Karpas-422 (cell line): ENCODE results near the gene RPLP1. TPM values are rescaled to one million over a fixed set of nuclear protein-coding genes. Genes with fewer than 3 reads are reported as not detected.

Source experiments
- DNase-seq: peaks from one replicate; pipeline ENCODE4 v3.0.0-alpha.2; 2015
- H2AFZ ChIP-seq: fragments of 200-600 bp; sonication (generic); 2 replicates; pipeline ENCODE4 v1.6.1; 2014; ENCODE audit warnings: antibody characterized with exemption, low read length, mixed read lengths
- H3K27ac ChIP-seq: fragments of 200-600 bp; sonication (generic); 2 replicates; pipeline ENCODE4 v1.5.1; 2014; ENCODE audit warnings: mild to moderate bottlenecking, low read length, moderate library complexity
- H3K27me3 ChIP-seq: fragments of 200-600 bp; sonication (generic); 2 replicates; pipeline ENCODE4 v1.6.1; 2014; ENCODE audit warnings: low read length, mixed read lengths
- H3K36me3 ChIP-seq: fragments of 200-600 bp; sonication (generic); 2 replicates; pipeline ENCODE4 v1.6.1; 2014; ENCODE audit warnings: low read length, mixed read lengths; ENCODE audit not compliant: insufficient read depth
- H3K4me1 ChIP-seq: fragments of 200-600 bp; sonication (generic); 2 replicates; pipeline ENCODE4 v1.6.1; 2014; ENCODE audit warnings: mild to moderate bottlenecking, low read length, mixed read lengths
- H3K4me2 ChIP-seq: fragments of 200-600 bp; sonication (generic); 2 replicates; pipeline ENCODE4 v1.6.1; 2014; ENCODE audit warnings: low read length, low read depth, mild to moderate bottlenecking; ENCODE audit not compliant: poor library complexity, severe bottlenecking
- H3K4me3 ChIP-seq: fragments of 200-600 bp; sonication (generic); 2 replicates; pipeline ENCODE4 v1.5.1; 2014; ENCODE audit warnings: mild to moderate bottlenecking, antibody characterized with exemption, low read length, mixed read lengths
- H3K79me2 ChIP-seq: fragments of 200-600 bp; sonication (generic); 2 replicates; pipeline ENCODE4 v1.6.1; 2014; ENCODE audit warnings: mild to moderate bottlenecking, low read length, mixed read lengths
- H3K9ac ChIP-seq: fragments of 200-600 bp; sonication (generic); 2 replicates; pipeline ENCODE4 v1.6.0; 2014; ENCODE audit warnings: low read length
- H3K9me2 ChIP-seq: fragments of 200-600 bp; sonication (generic), shearing (Covaris generic); replicated peaks from 2 replicates; pipeline ENCODE4 v1.6.0; 2014; ENCODE audit warnings: mild to moderate bottlenecking, low read length, moderate library complexity; ENCODE audit not compliant: insufficient read depth
- H3K9me3 ChIP-seq: fragments of 300-700, 200-600 bp; sonication (generic); 2 replicates; pipeline ENCODE4 v1.6.1; 2014; ENCODE audit warnings: low read length, mixed read lengths
- H4K20me1 ChIP-seq: fragments of 200-600 bp; sonication (generic); 2 replicates; pipeline ENCODE4 v1.6.1; 2014; ENCODE audit warnings: mild to moderate bottlenecking, antibody characterized with exemption, low read length, low read depth; ENCODE audit not compliant: insufficient read depth
- total RNA-seq: library from RNA; depleted of rRNA; stranded (reverse); fragments of >200 nt; shearing (Covaris generic); gene quantifications from 2 replicates; pipeline ENCODE4 v1.2.3, GENCODE V29; 2014; ENCODE audit warnings: low replicate concordance

RPLP1 gene
- total RNA-seq, 1 experiment from 2014 or later, result 282 TPM

- H3K27ac ChIP-seq, result no peak overlapping the region
- no peak overlapping the region for H2AFZ ChIP-seq
- peaks cover 12% of the 10 kb centered on the region for H3K79me2 ChIP-seq
Observed at GRCh38 chr15:69433831-69434230, 18.8 kb upstream of the RPLP1 start.

GRCh38 chr15:69434238-69434637 lies 18.4 kb upstream of the RPLP1 start:
- no peak overlapping the region for H3K4me2 ChIP-seq
- peaks cover 12% of the 10 kb centered on the region; the same call in 1 of the 2 replicates for H3K79me2 ChIP-seq
- H3K9me2 ChIP-seq, result no peaks in the 10 kb centered on the region
- H3K4me1 ChIP-seq, result no peaks in the 10 kb centered on the region
- no peak for DNase-seq
- no peaks in the 10 kb centered on the region for H3K27me3 ChIP-seq
- H3K9me3 ChIP-seq, result no peaks in the 10 kb centered on the region
- H3K36me3 ChIP-seq, result peaks cover 51% of the 10 kb centered on the region; the same call in 1 of the 2 replicates
- H3K27ac ChIP-seq, result no peak overlapping the region
- no peak overlapping the region for H3K9ac ChIP-seq
- H4K20me1 ChIP-seq, result no peaks in the 10 kb centered on the region
- H3K4me3 ChIP-seq, result no peak overlapping the region
- H2AFZ ChIP-seq, result no peak overlapping the region

More at GRCh38 chr15:69433831-69434230, 18.8 kb upstream of the RPLP1 start:
- Histone ChIP-seq H3K4me3 (no peak overlapping the region), H3K4me1 (no peaks in the 10 kb centered on the region), H3K4me2 (no peak overlapping the region), H3K9me3 (no peaks in the 10 kb centered on the region), H3K27me3 (no peaks in the 10 kb centered on the region), H3K9ac (no peak overlapping the region), H4K20me1 (no peaks in the 10 kb centered on the region), H3K9me2 (no peaks in the 10 kb centered on the region), H3K36me3 (peaks cover 53% of the 10 kb centered on the region)
- DNase-seq, result no peak

GRCh38 chr15:69434679-69435078 lies 17.9 kb upstream of the RPLP1 start:
- Histone ChIP-seq H4K20me1 (no peaks in the 10 kb centered on the region), H3K4me2 (no peak overlapping the region), H3K27me3 (no peaks in the 10 kb centered on the region), H3K27ac (no peak overlapping the region), H3K79me2 (peaks cover 12% of the 10 kb centered on the region; the same call in 1 of the 2 replicates), H3K9me2 (no peaks in the 10 kb centered on the region), H3K4me3 (no peak overlapping the region), H2AFZ (no peak overlapping the region), H3K9ac (no peak overlapping the region), H3K36me3 (peaks cover 51% of the 10 kb centered on the region; the same call in 1 of the 2 replicates), H3K4me1 (no peaks in the 10 kb centered on the region), H3K9me3 (no peaks in the 10 kb centered on the region)
- no peak for DNase-seq

GRCh38 chr15:69435985-69436384 lies 16.6 kb upstream of the RPLP1 start:
- no peak for DNase-seq
- Histone ChIP-seq H3K9me2 (no peaks in the 10 kb centered on the region), H3K9ac (no peak overlapping the region), H3K79me2 (0 out of 2 replicates have a peak, but pooled peaks cover 5% of the 10 kb centered on the region), H3K4me3 (no peak overlapping the region), H3K9me3 (no peaks in the 10 kb centered on the region), H3K27ac (no peak overlapping the region), H3K4me2 (no peak overlapping the region), H3K36me3 (peaks cover 54% of the 10 kb centered on the region; the same call in 1 of the 2 replicates), H3K27me3 (no peaks in the 10 kb centered on the region), H2AFZ (no peak overlapping the region), H4K20me1 (no peaks in the 10 kb centered on the region), H3K4me1 (no peaks in the 10 kb centered on the region)

- peaks cover 58% of the 10 kb centered on the region; the same call in 1 of the 2 replicates for H3K36me3 ChIP-seq
- H3K27me3 ChIP-seq, result no peaks in the 10 kb centered on the region
- H3K9ac ChIP-seq, result no peak overlapping the region
- no peak overlapping the region for H2AFZ ChIP-seq
- H3K27ac ChIP-seq, result no peak overlapping the region
- no peak for DNase-seq
- no peaks in the 10 kb centered on the region for H3K4me1 ChIP-seq
- H3K4me3 ChIP-seq, result no peak overlapping the region
- H4K20me1 ChIP-seq, result no peaks in the 10 kb centered on the region
- no peaks in the 10 kb centered on the region for H3K9me3 ChIP-seq
- H3K79me2 ChIP-seq, result 0 out of 2 replicates have a peak, but pooled peaks cover under 1% of the 10 kb centered on the region
- no peaks in the 10 kb centered on the region for H3K9me2 ChIP-seq
- H3K4me2 ChIP-seq, result no peak overlapping the region
Observed at GRCh38 chr15:69436951-69437350, 15.7 kb upstream of the RPLP1 start.

GRCh38 chr15:69439623-69440022 lies 13.0 kb upstream of the RPLP1 start:
- H3K36me3 ChIP-seq, result peaks cover 60% of the 10 kb centered on the region; the same call in 1 of the 2 replicates
- no peak for DNase-seq
- H3K4me2 ChIP-seq, result no peak overlapping the region
- no peaks in the 10 kb centered on the region for H3K9me3 ChIP-seq
- H3K79me2 ChIP-seq, result peaks cover 7% of the 10 kb centered on the region
- no peaks in the 10 kb centered on the region for H4K20me1 ChIP-seq
- no peaks in the 10 kb centered on the region for H3K9me2 ChIP-seq
- no peaks in the 10 kb centered on the region for H3K27me3 ChIP-seq
- no peak overlapping the region for H3K27ac ChIP-seq
- no peak overlapping the region for H3K9ac ChIP-seq
- no peaks in the 10 kb centered on the region for H3K4me1 ChIP-seq
- no peak overlapping the region for H3K4me3 ChIP-seq
- no peak overlapping the region for H2AFZ ChIP-seq

- H2AFZ ChIP-seq, result no peak overlapping the region
- H3K27me3 ChIP-seq, result no peaks in the 10 kb centered on the region
- H3K9me3 ChIP-seq, result no peaks in the 10 kb centered on the region
- H3K36me3 ChIP-seq, result peaks cover 69% of the 10 kb centered on the region; the same call in 1 of the 2 replicates
- H3K79me2 ChIP-seq, result peaks cover 8% of the 10 kb centered on the region
- DNase-seq, result no peak
- no peaks in the 10 kb centered on the region for H4K20me1 ChIP-seq
- H3K4me1 ChIP-seq, result no peaks in the 10 kb centered on the region
- H3K4me3 ChIP-seq, result no peak overlapping the region
- no peaks in the 10 kb centered on the region for H3K9me2 ChIP-seq
- no peak overlapping the region for H3K27ac ChIP-seq
- no peak overlapping the region for H3K4me2 ChIP-seq
- no peak overlapping the region for H3K9ac ChIP-seq
Observed at GRCh38 chr15:69443032-69443611, 9.5 kb upstream of the RPLP1 start.

- no peaks in the 10 kb centered on the region for H3K4me1 ChIP-seq
- no peaks in the 10 kb centered on the region for H4K20me1 ChIP-seq
- no peak overlapping the region for H3K4me3 ChIP-seq
- H3K27me3 ChIP-seq, result no peaks in the 10 kb centered on the region
- no peak overlapping the region for H3K9ac ChIP-seq
- H3K36me3 ChIP-seq, result peaks cover 63% of the 10 kb centered on the region; the same call in 1 of the 2 replicates
- no peak overlapping the region for H2AFZ ChIP-seq
- no peaks in the 10 kb centered on the region for H3K9me3 ChIP-seq
- no peak overlapping the region for H3K27ac ChIP-seq
- H3K9me2 ChIP-seq, result no peaks in the 10 kb centered on the region
- DNase-seq, result no peak
- H3K4me2 ChIP-seq, result no peak overlapping the region
- H3K79me2 ChIP-seq, result peaks cover 8% of the 10 kb centered on the region
Observed at GRCh38 chr15:69444686-69445085, 7.9 kb upstream of the RPLP1 start.
